Tibial nerve (tissue), 3 donors: ENCODE measurements around the gene L1CAM.

Source experiments
- CTCF ChIP-seq, 5 experiments: fragments of 200-600 bp in 3 of 5; fragments of 450-650 bp in 2 of 5; sonication (generic) in 3 of 5; IDR thresholded peaks; one replicate each; pipeline ENCODE4 v1.5.1; 2016 to 2019; ENCODE audit warnings: antibody characterized with exemption in 5 of 5, mild to moderate bottlenecking in 3 of 5, moderate library complexity in 2 of 5
- POLR2A ChIP-seq, 2 donors: fragments of 450-650 bp; IDR thresholded peaks; one replicate each; pipeline ENCODE4 v1.6.1; 2017; ENCODE audit warnings: antibody characterized with exemption in 2 of 2, mild to moderate bottlenecking in 2 of 2, moderate library complexity in 2 of 2

GRCh38 chrX:153819384-153820040, 66.5 kb downstream of the L1CAM start:
- TF ChIP-seq CTCF (IDR thresholded peaks at IDR 0.05) (no peak), POLR2A (IDR thresholded peaks at IDR 0.05) (no peak)
